Dermis microvascular lymphatic vessel endothelial cell (primary cell): ENCODE results near the gene CALM1. TPM values are rescaled to one million over a fixed set of nuclear protein-coding genes. Genes with fewer than 3 reads are reported as not detected.

Source experiments
- DNase-seq, 2 donors: peaks; one replicate each; pipeline versions ENCODE4 v3.0.0 to v3.0.0-alpha.2; 2010; ENCODE audit warnings: low read depth in 2 of 2
- total RNA-seq: library from RNA; depleted of rRNA; stranded (reverse); fragments of >200 nt; gene quantifications from 2 replicates; pipeline ENCODE4 v1.2.1, GENCODE V29; 2014

Gene CALM1
- total RNA-seq, 1 donor from 2014 or later: 1,375 TPM

GRCh38 chr14:90442388-90442787 is 45.6 kb downstream of the CALM1 start:
- no peak for DNase-seq

GRCh38 chr14:90443161-90444076 is 46.6 kb downstream of the CALM1 start:
- no peak for DNase-seq

GRCh38 chr14:90444077-90444696 is 47.4 kb downstream of the CALM1 start:
- DNase-seq: peak in 1 of 2 donors; percentile 50

- DNase-seq: no peak
Observed at GRCh38 chr14:90445011-90445410, 48.2 kb downstream of the CALM1 start.

GRCh38 chr14:90446405-90446804 is 49.6 kb downstream of the CALM1 start:
- DNase-seq: no peak

- no peak for DNase-seq
Observed at GRCh38 chr14:90447720-90448497, 51.1 kb downstream of the CALM1 start.

GRCh38 chr14:90449411-90449810 is 52.6 kb downstream of the CALM1 start:
- no peak for DNase-seq

- no peak for DNase-seq
Observed at GRCh38 chr14:90450151-90450550, 53.3 kb downstream of the CALM1 start.

- no peak for DNase-seq
Observed at GRCh38 chr14:90450667-90451066, 53.8 kb downstream of the CALM1 start.

- DNase-seq: no peak
Observed at GRCh38 chr14:90451443-90451842, 54.6 kb downstream of the CALM1 start.

- DNase-seq: no peak
Observed at GRCh38 chr14:90451961-90452360, 55.1 kb downstream of the CALM1 start.

- no peak for DNase-seq
Observed at GRCh38 chr14:90452366-90452765, 55.5 kb downstream of the CALM1 start.

GRCh38 chr14:90453401-90453951 is 56.6 kb downstream of the CALM1 start:
- peak; percentile 95 to 97 for DNase-seq

- DNase-seq: peak; percentile 74 to 95
Observed at GRCh38 chr14:90454041-90455000, 57.5 kb downstream of the CALM1 start.

- no peak for DNase-seq
Observed at GRCh38 chr14:90455100-90455571, 58.3 kb downstream of the CALM1 start.

- no peak for DNase-seq
Observed at GRCh38 chr14:90456551-90456950, 59.7 kb downstream of the CALM1 start.

GRCh38 chr14:90457186-90457585 is 60.4 kb downstream of the CALM1 start:
- no peak for DNase-seq
